OCI-M1 (cell line): ENCODE data around the gene TCL1A.

Experiments
- DNase-seq: peaks from one replicate; lab custom pipeline; 2025; lab: John Stamatoyannopoulos, UW

Gene TCL1A

DNA sequence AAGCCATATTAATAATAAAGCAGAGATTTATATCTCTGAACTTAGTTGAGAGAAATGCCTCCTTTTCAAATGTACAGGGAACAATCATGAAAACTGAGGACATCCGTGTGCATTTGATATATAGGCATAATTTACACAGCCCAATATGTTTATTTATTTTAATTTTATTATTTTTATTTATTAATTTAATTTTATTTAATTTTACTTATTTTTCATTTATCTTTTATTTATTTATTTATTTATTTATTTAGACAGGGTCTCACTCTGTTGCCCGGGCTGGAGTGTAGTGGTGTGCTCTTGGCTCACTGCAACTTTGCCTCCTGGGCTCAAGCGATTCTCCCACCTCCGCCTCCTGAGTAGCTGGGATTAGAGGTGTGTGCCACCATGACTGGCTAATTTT is 8.4 kb downstream of the TCL1A start:
- no peak for DNase-seq

DNA sequence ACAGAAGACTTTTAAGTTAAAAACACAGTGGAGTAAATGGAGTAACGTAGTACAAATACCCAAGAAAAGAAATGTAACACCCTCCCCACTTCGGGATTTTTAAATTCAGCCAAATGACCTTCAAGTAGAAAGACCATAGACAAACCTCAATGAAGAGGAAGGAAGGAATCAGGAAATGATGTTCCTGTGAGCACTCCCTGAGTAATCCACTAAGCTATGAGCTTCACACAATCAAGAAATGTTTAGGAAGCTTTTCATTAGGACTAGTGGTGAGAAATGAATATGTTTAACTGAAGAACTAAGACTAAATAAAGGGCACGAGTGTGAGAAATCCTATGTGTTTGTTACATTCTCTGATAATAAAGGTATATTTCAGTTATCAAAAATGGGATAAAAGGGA is 10.1 kb downstream of the TCL1A start:
- no peak for DNase-seq

DNA sequence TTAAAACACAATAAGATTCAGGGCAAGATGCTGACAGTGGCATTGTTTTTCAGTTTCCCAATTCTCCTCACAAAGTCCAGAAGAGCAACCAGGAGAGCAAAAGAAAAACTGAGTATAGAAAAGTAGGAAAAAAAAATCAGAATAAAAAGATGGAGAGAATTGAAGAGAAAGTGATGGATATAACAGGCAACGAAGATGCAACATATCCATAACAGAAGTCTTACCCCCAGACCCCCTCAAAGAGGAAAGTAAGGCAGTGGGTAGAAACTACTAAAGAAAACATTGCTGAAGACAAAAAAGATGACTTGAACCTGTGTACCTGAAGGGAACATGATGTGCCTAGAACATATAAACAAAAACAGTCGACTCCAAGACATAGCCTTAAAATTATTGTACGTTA is 10.6 kb downstream of the TCL1A start:
- DNase-seq = no peak

DNA sequence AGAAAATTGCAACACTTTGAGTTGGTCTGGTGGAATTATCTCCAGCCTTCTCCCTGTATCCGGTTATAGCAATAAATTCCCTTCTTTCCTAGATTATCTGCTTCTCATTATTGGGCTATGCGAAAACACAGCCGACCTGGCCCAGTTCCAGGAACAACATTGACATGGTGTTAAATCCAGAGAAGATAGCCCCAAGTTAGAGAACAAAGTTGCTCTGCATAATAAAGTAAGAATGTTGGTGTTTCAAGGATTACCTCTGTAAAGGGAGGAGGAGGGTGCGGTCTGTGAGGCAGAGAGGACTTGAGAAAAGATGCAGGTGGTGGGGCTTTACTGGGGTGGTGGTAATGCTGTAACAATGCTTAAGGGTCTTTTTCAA is 12.1 kb downstream of the TCL1A start:
- DNase-seq = no peak

DNA sequence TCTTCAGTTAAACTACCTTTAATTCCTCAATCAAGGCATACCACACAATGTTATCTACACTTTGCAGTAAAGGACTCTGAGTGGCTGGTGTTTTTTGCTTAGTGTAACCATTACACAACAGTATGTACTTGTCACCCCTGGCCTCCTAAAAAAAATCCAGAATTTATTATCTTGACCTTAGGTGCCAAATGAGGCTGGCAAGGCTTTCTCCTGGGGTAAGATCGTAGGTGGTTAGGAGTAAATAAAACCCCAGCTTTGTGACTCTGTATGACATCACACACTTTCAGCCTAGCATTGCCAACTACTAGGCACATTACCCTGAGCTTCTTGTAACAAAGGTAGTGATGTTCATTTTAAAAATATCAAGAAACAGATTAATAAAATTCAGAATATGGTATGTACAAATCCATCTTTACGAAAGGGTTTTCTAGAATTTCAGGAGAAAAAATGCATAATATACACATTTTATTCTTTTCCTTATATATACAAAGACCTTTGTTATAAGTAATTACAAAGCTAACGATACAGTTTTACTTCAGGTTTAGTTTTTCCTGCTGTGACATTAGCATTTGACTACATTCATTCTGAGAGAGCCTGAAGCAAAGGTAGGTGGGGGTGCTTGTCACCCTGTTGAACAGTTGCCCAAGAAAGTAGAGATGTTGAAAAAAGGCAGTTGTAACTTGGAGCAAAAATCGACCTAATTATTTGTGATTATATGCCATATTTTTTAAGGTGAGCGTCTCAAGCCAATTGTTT is 13.5 kb downstream of the TCL1A start:
- DNase-seq = no peak

DNA sequence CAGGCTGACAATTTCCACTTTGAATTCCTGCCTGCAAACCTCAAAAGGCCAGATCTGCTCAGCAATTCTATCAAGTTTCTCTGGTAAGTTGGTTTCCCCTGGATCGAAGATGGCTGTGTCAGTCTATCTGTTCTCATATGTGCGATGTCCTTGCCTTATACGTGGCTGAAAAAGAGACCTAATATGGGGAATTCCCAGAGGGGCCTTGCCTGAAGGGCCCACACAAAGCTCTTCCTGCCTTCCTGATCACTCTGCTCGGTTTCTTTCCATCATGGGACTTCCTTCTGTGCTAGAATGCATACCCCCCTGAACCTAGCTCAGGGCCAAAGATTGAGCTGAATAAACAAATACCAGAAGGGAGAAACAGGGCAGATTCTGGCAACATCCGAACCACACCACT is 14.5 kb downstream of the TCL1A start:
- no peak for DNase-seq

DNA sequence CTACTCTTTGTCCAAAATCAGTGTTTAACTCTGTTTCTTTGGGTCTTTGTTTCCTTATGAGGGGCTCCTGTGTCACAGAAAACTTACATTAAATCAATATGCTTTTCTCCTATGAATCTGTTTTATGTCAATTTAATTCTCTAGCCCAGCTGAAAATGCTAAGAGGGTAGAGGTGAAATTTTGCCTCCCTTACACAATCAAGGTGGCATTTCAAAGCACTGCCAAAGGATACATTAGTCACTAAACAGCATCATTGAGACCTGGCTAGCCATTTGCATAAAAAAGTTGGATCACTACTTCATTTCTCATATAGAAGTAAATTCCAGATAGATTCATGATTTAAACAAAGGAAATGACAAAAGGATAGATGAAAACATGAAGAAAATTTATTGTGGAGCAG is 15.6 kb downstream of the TCL1A start:
- DNase-seq = no peak

DNA sequence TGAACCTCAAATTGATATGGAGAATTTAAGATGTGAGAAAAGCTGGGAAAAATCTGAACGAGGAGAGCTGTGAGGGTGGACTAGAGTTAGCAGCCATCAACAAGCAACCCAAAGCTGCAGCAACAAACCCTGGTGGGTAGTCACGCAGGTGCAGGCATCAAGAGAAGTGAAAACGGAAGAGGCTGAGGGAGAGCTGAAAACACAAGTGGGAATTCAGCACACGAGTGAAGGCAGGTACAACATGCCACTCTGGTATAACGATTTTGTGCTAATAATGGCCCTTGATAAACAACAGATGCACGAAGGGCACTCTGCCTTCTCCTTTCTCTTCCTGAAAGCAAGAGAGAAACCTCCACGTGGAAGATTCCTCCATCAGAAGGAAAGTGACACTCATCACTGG is 16.2 kb downstream of the TCL1A start:
- no peak for DNase-seq

DNA sequence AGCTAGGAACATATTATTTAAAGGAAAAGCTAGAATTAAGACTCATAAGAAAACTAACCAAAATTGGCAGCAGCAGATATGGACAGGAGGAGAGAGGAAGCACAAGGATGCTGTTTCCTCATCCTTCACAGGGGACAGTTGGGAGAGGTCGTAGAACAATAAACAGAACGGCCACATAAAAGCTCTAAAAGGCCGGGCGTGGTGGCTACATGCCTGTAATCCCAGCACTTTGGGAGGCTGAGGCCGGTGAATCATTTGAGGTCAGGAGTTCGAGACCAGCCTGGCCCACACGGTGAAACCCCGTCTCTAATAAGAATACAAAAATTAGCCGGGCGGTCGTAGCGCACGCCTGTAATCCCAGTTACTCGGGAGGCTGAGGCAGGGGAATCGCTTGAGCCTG is 17.2 kb downstream of the TCL1A start:
- DNase-seq = no peak

DNA sequence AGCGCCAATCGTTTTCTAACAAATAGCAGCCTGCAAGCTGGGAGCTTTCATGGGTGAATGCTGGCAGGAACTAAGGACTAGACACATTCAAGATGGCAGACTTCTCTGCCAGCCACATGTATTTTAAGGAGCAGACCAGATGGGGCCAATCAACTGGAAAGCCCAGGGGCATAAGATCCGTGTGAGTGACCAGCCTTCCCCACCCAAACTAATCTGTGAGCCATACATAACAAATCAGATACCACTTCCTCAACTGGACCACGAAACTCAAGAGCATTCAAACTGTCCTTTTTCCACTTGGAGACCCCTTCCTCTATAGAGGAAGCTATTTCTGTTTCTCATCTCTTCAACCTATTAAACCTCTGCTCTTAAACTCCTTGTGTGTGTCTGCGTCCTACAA is 18.0 kb downstream of the TCL1A start:
- no peak for DNase-seq

DNA sequence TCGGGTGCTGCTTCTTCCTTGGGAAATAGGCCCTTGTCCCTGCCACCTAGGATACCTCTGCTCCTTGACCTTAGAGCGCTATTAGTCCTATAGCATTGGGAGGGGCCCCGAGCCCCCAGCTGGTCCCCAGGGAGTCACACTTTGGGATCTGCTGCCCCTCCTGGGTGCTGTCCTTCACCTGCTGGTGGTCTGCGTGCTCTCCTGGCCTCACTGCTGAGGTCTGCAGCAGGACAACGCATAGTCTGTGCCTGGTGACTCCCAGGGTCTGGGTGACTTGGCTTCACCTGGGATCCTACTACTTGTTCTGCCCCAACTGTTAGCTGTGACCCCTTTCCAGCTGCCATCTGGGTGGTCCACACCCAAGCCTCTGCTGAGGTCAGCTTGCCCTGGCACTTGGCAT is 18.9 kb downstream of the TCL1A start:
- DNase-seq = no peak

DNA sequence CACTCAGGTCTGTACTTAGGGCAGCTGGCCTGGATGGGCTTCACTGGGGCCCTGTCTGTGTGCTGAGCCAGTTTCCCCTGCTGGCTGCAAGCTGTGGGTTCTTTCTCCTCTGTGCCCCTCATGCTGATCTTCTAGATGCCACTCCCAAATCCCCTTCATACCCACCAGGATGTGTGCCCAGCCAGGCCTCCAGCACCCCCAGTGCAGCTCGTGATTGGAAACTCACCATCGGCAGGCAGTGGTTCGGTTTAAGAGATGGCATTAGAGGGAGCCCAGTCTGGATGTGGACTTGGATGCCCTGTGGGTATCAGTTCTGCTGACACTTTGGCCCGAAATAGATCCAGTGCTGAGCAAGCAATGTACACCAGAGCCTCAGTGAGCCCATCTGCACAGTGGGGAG is 21.8 kb downstream of the TCL1A start:
- no peak for DNase-seq

DNA sequence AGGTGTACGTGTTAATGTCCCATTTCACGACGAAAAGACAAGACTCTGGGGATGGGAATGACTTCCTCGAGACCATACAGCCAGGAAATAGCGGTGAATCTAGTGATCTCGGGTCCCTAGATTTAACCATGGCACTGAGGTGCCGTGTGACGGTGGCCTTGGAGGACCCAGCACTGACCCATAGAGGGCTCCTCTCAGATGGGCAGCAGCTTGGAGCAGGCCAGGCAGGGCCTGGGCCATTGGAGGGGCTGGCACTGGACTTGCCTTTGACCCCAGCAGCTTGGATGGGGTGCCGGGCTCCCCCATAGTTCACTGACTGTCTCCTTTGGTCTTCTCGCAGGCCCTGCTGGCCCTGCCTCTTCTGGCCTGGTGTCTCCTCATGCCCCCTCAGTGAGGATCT is 22.3 kb downstream of the TCL1A start:
- DNase-seq = no peak

DNA sequence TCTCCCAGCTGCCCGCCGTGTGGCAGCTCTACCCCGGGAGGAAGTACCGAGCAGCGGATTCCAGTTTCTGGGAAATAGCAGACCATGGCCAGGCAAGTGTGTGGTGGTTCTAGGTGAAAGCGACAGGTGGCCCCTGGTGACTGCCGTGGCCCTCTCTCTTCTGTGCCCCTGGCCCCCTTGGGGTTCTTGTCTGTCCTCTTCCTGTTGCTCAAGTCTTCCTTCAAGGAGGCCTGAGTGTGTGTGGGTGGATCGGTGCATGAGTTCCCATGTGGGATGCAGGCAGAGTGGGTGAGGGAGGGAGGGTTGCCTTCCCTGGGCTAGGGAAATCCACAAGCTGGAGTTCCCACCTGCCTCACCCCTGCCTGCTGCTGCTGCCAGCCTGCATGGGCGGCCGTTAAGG is 23.1 kb downstream of the TCL1A start:
- no peak for DNase-seq

DNA sequence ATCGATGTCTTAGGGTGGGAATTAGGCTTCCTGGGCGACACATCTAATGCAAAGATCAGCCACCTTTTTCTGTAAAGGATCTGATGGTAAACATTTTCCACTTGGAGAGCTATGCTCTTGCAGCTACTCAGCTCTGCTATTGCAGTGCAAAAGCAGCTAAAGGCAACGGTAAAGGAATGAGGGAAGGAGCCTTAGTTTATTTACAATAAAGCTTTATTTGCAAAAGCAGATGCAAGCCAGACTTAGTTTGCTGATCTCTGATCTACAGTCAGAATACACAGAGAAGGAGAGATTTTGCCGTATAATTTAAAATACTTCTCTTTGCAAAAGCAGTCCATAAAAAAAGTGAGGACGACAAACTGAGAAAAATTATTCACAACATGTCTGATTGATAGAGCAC is 24.5 kb downstream of the TCL1A start:
- DNase-seq = no peak

DNA sequence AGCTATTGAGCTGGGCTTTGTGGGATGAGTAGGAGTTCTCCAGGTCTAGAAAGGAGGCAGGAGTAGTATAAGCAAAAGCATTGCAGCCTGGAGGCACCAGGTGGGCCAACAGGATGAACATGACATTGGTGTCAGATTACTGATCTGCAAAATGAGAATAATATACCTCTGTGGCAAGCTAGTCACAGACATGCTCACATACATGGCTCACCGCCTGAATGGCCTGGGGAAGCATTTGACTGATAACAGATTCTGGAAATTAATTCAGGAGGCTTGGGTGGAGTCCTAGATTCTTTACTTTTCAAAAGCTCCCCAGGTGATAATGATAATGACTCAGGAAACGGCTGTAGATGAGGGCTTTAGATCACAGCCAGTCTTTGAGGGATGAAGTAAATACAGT is 27.0 kb downstream of the TCL1A start:
- no peak for DNase-seq

DNA sequence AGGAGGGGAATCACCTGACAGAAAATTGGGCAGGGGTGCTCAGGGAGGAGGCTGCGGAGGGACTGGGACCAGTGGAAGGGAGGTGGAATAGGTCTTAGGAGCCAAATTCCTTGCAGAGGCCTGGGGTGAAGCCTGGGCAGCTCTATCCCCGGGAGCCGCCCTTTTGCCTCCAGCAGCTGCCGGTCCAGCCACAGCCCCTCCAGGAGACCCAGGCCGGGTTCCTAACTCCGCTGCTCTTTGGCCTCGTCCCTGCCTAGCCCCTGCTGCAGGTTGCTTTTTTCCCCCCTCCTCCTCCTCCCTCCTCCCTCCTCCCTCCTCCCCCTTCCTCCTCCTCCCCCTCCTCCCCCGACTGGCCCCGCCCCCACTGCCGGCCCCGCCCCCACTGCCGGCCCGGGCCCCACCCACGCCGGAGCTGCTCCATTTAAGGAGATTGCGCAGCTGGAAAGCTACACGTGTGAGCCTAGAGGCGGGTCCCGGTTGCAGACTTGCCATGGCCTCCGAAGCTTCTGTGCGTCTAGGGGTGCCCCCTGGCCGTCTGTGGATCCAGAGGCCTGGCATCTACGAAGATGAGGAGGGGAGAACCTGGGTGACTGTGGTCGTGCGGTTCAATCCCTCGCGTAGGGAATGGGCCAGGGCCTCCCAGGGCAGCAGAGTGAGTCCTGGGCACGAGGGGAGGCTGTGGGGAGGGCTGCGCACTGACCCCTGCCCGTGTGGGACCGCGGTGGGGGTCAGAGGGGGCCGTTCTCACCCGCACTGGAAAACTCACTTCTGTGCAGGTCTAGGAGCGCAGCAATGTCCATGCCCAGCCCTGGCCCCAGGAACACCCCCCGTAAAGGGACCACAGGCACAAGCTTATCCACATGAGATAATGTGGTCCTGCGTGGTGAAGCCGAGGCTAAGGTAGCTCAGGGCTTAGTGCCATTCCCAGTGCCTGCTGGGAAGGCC is 27.7 kb downstream of the TCL1A start, which contains the start of gene TCL1B:
TCL1B (plus strand) TSS at position 449 of the 945 bp plus-strand sequence; CDS start at position 491, 42 bp downstream.
- no peak for DNase-seq

DNA sequence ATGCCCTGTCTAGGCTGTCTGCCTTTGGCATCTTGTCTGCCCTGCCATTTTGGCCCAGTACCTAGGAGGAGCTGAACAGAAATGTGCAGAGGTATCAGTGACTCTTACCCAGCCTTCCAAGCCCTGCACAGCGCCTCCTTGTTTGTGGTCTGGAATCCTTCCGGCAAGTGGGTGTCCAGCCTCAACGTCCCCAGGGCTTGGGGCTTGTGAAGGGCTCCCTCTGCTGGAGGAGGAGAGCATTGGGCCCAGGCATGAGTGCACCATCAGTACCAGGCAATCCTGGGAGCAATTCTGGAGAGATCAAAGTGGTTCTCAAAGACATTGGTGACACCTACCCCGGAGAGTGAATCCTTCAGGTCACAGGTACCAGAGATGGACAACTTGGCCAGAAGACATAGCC is 30.1 kb downstream of the TCL1A start:
- peak; percentile 33 for DNase-seq

DNA sequence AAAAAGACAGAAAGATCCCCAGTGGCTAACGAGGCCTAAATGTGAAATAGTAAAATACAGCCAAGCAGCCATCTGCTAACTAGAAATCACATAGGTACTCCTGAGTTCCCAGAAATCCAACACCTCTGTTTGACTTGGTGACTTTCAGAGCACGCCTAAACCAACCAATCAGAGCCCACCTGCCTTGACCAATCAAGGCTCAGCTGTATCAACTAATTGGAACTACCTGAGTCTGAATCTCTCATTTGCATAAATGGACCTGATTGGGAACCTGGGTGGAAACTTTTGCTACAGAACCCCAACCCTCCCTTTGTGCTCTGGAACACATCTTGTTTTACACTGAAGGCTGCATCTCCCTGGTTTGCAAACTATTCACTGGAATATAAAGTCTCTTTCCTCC is 32.8 kb downstream of the TCL1A start:
- DNase-seq = no peak

DNA sequence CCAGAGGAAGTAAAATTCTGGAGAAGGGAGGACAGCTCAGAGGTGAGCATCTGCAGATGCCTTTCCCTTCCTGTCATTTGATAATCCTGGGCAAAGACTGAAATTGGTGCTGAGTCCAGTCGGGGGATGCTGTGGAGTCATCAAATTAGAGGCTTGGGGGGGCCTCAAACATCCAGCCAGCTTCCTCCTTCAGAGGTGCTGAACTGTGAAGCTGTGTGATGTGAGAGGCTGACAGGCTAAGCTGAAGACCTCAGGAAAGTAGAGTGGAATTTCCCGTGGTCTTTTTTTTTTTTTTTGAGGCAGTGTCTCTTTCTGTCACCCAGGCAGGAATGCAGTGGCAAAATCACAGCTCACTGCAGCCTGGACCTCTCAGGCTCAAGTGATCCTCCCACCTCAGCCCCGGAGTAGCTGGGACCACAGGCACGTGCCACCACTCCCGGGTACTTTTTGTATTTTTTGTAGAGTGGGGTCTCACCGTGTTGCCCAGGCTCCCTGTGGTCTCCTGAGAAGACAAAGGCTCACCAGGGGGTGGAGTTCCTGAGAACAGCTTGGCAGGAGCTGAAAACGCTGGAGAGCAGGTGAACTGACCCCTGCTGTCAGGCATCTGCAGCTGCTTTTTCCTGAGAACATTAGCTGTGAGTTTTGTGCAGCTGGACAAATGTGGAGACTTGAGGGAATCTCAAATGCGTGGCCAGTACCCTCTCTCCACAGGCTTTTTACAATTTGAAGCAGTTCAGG is 33.8 kb downstream of the TCL1A start:
- DNase-seq = no peak

DNA sequence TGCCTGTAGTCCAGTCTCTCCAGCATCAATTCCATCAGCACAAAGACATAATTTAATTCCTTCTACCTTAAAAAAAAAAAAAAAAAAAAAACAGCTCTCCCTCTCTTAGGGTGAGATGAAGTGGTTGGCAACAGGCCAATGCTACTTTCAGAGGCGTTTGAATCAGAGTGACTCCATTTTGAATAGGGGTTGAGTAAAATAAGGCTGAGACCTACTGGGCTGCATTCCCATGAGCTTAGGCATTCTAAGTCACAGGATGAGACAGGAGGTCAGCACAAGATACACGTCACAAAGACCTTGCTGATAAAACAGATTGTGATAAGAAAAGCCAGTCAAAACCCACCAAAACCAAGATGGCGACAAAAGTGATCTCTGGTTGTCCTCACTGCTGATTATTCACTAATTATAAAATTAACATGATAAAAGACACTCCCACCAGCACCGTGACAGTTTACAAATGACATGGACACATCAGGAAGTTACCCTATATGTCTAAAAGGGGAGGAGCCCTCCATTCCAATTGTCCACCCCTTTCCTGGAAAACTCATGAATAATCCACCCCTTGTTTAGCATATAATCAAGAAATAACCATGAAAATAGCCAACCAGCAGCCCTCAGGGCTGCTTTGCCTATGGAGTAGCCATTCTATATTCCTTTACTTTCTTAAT is 34.6 kb downstream of the TCL1A start:
- DNase-seq = no peak

DNA sequence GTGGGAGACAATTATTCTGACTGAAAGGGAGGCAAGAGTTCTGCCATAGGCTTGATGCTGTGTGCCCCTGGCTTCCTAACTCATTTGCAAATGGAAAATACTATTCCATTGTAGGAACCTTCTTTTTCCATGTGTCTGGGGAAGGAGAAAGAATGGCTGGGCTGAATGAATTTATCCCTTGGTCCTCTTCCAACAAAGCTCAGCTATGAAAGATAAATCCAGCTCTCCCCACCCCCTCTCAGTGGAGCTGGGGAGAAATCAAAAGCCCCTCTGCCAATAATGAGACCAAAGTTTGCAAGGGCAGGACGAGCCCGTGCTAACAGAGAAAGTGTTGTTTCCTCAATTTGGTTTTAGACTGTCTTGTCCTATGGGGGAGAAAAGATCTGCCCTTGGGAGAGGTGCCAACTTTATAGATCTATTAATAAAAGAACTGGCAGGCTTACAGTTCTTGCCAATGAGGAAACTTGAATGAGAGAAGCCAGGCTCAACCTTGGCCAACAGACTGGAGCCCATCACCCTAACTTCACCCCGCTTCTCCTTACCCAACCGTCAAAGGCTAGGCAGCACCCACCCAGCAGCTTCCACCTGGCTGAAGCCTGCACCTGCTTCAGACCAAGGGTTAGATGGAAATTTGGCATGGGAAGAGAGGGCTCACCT is 36.6 kb downstream of the TCL1A start:
- no peak for DNase-seq
